Measurements from ENCODE around the gene SUSD6.

The SUSD6 gene

GRCh38 chr14:69661194-69661537 is 49.8 kb downstream of the SUSD6 start:
- ChIA-PET CTCF (no interaction called here), POLR2A (ENCODE audit: low non-redundant PET) (no interaction called here)
- H3K27ac ChIP-seq: no peak overlapping the region
- no peak for TF ChIP-seq CTCF (conservative IDR thresholded peaks at IDR 0.05; ENCODE audit: low read depth)
- DNase-seq (ENCODE audit: low spot score): no peak

GRCh38 chr14:69662636-69663299 is 51.4 kb downstream of the SUSD6 start:
- POLR2A ChIA-PET (ENCODE audit: low non-redundant PET): no interaction called here

GRCh38 chr14:69663300-69663643 is 51.9 kb downstream of the SUSD6 start:
- no peak for TF ChIP-seq CTCF (conservative IDR thresholded peaks at IDR 0.05; ENCODE audit: low read depth)
- DNase-seq (ENCODE audit: low spot score): no peak
- ChIA-PET POLR2A (ENCODE audit: low non-redundant PET) (no interaction called here), CTCF (interaction anchor here (0.6 kb wide), 1 partner anchor 1839 kb away, joined by 4 read pairs; no protein-coding TSS in a partner anchor)
- no peak overlapping the region for H3K27ac ChIP-seq

More at GRCh38 chr14:69662636-69663299, 51.4 kb downstream of the SUSD6 start:
- no peak for TF ChIP-seq CTCF (conservative IDR thresholded peaks at IDR 0.05; ENCODE audit: low read depth)
- DNase-seq (ENCODE audit: low spot score): no peak
- no peak overlapping the region for H3K27ac ChIP-seq
- CTCF ChIA-PET: interaction anchor here (0.6 kb wide), 1 partner anchor 1839 kb away, joined by 4 read pairs; no protein-coding TSS in a partner anchor

- no peak overlapping the region for H3K27ac ChIP-seq
- CTCF ChIA-PET: no interaction called here
- no peak for TF ChIP-seq CTCF (conservative IDR thresholded peaks at IDR 0.05; ENCODE audit: low read depth)
- no peak for DNase-seq (ENCODE audit: low spot score)
- POLR2A ChIA-PET (ENCODE audit: low non-redundant PET): no interaction called here
Measured at GRCh38 chr14:69664265-69664664, 52.9 kb downstream of the SUSD6 start.

GRCh38 chr14:69664865-69665526 is 53.6 kb downstream of the SUSD6 start:
- ChIA-PET CTCF (interaction anchor here (0.5 kb wide), 1 partner anchor 1898 kb away, joined by 4 read pairs; no protein-coding TSS in a partner anchor), POLR2A (ENCODE audit: low non-redundant PET) (no interaction called here)
- DNase-seq (ENCODE audit: low spot score): no peak
- H3K27ac ChIP-seq: no peak overlapping the region
- no peak for TF ChIP-seq CTCF (conservative IDR thresholded peaks at IDR 0.05; ENCODE audit: low read depth)

- DNase-seq (ENCODE audit: low spot score): no peak
- H3K27ac ChIP-seq: no peak overlapping the region
- TF ChIP-seq CTCF (conservative IDR thresholded peaks at IDR 0.05; ENCODE audit: low read depth): no peak
- ChIA-PET POLR2A (ENCODE audit: low non-redundant PET) (no interaction called here), CTCF (no interaction called here)
Measured at GRCh38 chr14:69665631-69666030, 54.2 kb downstream of the SUSD6 start.

Data from RWPE1 (cell line).